ENCODE data around the gene MAPK1. TPM values are rescaled to one million over a fixed set of nuclear protein-coding genes. Genes with fewer than 3 reads are reported as not detected.
"Not testable (repeated sequence)": the region's sequence is repeated elsewhere in the genome, so short reads cannot be mapped to it uniquely, and the experiment has no call there.

MAPK1 gene
- total RNA-seq, 4 donors from 2014 or later: 36.0 to 57.6 (median 45.0) TPM

DNA sequence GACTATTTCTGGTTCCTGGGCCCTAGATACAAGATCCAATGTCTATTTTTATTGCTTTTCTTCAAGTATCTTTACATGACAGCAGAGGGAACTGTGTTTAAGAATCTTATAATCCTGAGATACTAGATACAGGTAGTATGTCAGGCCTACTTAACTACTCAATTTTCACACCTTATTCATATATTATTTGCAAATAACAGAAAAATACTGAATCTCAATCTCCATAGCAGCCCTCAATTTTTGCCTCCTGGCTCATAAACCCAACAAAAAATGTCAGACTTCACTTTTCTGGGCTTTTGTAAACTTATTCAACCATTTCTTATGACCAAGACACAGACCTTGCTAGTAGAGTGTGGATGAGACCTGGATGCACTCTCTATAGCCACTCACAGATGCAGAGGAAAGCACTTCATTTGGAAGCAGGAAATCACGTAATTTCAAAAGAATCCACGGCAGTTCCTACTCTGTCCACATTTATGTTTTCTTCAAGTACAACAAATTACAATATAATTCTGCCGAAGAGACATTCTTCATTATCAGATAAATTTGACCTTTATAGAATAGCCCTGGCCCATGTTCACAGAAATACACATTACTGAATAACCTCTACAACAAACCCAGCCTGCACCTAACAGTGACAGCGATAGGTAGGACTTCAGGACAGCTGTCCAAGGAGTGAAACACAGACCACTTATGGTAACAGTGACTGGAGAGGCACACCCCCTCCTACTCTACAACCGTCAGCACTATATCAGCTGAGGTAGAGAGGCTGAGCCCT is 69.8 kb downstream of the MAPK1 start:
- Histone ChIP-seq H3K27me3 (no peaks in the 10 kb centered on the region), H3K36me3 (peaks cover 20 to 98% (median 21%) of the 10 kb centered on the region in 3 donors), H3K4me1 (peaks cover 0 to 7% (median 0%) of the 10 kb centered on the region in 3 donors), H3K4me3 (no peak overlapping the region), H3K9me3 (no peaks in the 10 kb centered on the region), H3K27ac (peak overlapping the region in 1 of 4 donors; percentile 27)
- TF ChIP-seq POLR2A (IDR thresholded peaks at IDR 0.05): no peak
- TF ChIP-seq, protein P1, sequence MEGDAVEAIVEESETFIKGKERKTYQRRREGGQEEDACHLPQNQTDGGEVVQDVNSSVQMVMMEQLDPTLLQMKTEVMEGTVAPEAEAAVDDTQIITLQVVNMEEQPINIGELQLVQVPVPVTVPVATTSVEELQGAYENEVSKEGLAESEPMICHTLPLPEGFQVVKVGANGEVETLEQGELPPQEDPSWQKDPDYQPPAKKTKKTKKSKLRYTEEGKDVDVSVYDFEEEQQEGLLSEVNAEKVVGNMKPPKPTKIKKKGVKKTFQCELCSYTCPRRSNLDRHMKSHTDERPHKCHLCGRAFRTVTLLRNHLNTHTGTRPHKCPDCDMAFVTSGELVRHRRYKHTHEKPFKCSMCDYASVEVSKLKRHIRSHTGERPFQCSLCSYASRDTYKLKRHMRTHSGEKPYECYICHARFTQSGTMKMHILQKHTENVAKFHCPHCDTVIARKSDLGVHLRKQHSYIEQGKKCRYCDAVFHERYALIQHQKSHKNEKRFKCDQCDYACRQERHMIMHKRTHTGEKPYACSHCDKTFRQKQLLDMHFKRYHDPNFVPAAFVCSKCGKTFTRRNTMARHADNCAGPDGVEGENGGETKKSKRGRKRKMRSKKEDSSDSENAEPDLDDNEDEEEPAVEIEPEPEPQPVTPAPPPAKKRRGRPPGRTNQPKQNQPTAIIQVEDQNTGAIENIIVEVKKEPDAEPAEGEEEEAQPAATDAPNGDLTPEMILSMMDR (IDR thresholded peaks at IDR 0.05): no peak
- DNase-seq: no peak
- intact Hi-C loops (cut with DNase I): no loop called here
- WGBS, 2 donors: 73 to 88% methylated on average over 4 to 5 of the region's 5 CpGs

DNA sequence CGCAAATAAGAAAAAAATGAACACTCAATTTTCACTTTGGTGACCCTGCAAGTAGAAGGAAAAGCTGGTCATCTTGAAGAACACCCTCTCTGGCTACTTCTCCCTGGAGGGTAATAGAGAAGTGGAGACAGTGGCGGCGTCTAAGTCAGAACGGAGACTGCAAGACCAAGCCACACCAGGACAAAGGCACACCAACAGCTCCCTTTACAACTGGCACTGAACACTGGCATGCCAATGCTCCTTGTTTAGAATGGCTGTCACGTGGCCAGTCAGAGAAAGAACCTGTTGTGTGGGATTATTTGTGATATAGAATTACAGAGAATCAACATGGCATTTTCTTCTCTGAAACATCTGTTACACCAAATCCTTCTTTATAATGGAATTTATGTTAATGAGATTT is 70.6 kb downstream of the MAPK1 start:
- WGBS, 2 donors: 70 to 87% methylated on average over 4 of the region's 5 CpGs
- Histone ChIP-seq H3K4me1 (peaks cover 0 to 15% (median 6%) of the 10 kb centered on the region in 3 donors), H3K27me3 (no peaks in the 10 kb centered on the region), H3K27ac (no peak overlapping the region), H3K4me3 (no peak overlapping the region), H3K9me3 (no peaks in the 10 kb centered on the region), H3K36me3 (peaks cover 18 to 92% (median 20%) of the 10 kb centered on the region in 3 donors)
- intact Hi-C loops (cut with DNase I): no loop called here
- DNase-seq: no peak
- TF ChIP-seq POLR2A (IDR thresholded peaks at IDR 0.05): no peak
- TF ChIP-seq, protein P1 (IDR thresholded peaks at IDR 0.05): no peak

DNA sequence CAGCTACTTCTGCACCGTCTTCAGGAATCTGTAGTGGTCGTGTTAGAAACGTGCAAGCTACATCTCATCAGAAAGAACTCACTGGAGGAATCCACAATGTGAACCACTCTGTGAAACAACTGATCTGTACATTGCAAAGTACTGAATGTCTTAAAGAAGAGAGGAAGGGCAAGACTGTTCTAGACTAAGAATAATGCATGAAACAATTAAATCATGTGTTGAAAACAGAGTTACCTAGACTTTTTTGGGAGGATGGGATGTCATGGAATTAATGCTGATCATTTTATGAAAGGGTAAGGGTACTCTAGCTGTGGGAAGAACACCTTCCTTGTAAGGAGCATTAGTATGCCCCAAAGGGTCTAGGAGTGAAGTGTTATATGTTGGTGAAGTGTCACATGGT is 71.2 kb downstream of the MAPK1 start:
- 61 to 77% methylated on average over 3 of the region's 3 CpGs for WGBS, 2 donors
- TF ChIP-seq POLR2A (IDR thresholded peaks at IDR 0.05): no peak
- TF ChIP-seq, protein P1 (IDR thresholded peaks at IDR 0.05): no peak
- Histone ChIP-seq H3K27me3 (no peaks in the 10 kb centered on the region), H3K36me3 (peaks cover 18 to 92% (median 20%) of the 10 kb centered on the region in 3 donors), H3K4me1 (peaks cover 0 to 20% (median 6%) of the 10 kb centered on the region in 3 donors), H3K9me3 (no peaks in the 10 kb centered on the region), H3K4me3 (no peak overlapping the region), H3K27ac (no peak overlapping the region)
- intact Hi-C loops (cut with DNase I): no loop called here
- DNase-seq: no peak

DNA sequence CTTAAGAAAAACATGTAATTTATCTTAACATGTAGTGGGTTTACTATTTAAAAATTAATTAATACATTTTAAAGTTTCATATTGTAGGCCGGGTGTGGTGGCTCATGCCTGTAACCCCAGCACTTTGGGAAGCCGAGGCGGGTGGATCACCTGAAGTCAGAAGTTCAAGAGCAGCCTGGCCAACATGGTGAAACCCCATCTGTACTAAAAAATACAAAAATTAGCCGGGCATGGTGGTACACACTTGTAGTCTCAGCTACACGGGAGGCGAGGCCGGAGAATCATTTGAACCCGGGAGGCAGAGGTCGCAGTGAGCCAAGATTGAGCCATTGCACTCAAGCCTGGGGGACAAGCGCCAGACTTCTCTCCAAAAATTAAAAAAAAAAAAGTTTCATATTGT is 73.7 kb downstream of the MAPK1 start:
- DNase-seq; H3K9me3 ChIP-seq; H3K4me3 ChIP-seq; H3K27ac ChIP-seq; H3K27me3 ChIP-seq; intact Hi-C loops (cut with DNase I): not testable (repeated sequence)
- WGBS, 2 donors: 92 to 97% methylated on average over 10 of the region's 10 CpGs
- H3K4me1 ChIP-seq: peaks cover 0 to 20% (median 6%) of the 10 kb centered on the region in 3 donors
- H3K36me3 ChIP-seq: peaks cover 9 to 90% (median 11%) of the 10 kb centered on the region in 3 donors

DNA sequence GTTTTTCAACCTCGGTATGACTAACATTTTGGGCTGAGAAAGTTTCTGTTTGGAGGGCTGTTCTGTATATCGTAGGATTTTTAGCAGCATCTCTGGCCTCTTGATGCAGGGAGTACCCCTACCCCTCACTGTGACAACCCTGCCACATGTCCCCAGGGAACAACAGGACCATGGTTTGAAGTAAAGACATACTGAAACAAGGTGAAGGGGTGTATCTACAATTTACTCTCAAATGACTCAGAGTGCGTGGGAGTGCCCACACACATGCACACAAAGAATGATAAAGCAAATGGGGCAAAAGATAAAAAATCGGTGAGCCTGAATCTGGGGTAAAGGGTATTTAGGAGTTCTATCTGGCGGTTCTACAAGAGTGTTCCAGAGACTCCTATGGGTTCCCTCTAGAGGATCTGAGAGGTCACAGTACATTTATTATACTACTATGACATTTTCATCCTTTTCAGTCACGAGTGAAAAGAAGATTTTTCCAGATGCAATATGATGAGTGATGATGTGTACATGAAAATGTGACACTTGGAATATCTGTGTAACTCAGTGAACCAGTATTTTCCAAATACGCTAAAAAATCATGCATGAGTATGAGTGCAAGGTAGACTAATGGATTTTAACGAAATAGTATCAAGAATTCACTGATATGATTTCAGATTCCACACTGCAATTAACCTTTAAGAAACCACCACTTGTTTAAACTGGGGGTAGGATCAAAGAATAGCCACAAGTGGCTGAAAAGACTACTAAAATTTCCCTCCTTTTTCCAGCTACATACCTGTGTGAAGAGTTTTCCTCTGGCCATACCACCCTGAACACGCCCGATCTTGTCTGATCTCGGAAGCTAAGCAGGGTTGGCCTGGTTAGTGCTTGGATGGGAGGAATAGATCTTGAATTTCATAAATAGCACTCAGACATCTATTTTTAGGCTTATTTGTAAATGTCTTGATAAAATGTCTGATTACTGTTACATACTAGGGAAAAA is 75.5 kb downstream of the MAPK1 start:
- Histone ChIP-seq H3K27ac (no peak overlapping the region), H3K27me3 (no peaks in the 10 kb centered on the region), H3K9me3 (no peaks in the 10 kb centered on the region), H3K36me3 (peaks cover 0 to 90% (median 5%) of the 10 kb centered on the region in 3 donors), H3K4me1 (peaks cover 0 to 12% (median 6%) of the 10 kb centered on the region in 3 donors), H3K4me3 (no peak overlapping the region)
- DNase-seq: no peak
- intact Hi-C loops (cut with DNase I): no loop called here
- 51 to 65% methylated on average over 11 of the region's 11 CpGs for WGBS, 2 donors
- TF ChIP-seq POLR2A (IDR thresholded peaks at IDR 0.05): no peak
- TF ChIP-seq, protein P1 (IDR thresholded peaks at IDR 0.05): no peak

DNA sequence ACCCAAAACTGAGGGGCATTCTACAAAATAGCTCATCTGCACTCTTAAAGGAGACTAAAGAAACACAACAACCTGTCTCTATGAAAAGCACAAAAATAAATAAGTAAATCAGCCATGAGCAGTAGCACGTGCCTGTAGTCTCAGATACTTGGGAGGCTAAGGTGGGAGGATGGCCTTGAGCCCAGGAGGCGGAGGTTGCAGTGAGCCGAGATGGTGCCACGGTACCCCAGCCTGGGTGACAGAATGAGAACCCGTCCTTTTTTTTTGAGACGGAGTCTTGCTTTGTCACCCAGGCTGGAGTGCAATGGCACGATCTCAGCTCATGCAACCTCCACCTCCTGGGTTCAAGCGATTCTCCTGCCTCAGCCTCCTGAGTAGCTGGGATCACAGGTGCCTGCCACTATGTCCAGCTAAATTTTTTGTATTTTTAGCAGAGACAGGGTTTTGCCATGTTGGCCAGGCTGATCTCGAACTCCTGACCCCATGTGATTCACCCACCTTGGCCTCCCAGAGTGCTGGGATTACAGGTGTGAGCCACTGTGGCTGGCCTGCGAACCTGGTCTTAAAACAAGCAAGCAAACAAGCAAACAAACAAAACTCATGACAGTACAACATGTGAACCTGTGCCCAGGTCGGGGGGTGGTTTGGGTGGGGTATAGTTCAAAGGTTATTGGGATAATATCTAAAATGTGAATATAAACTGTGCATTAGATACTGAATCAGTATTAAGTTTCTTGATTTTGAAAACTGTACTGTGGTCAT is 76.4 kb downstream of the MAPK1 start:
- Histone ChIP-seq H3K4me1 (peaks cover 0 to 12% (median 6%) of the 10 kb centered on the region in 3 donors), H3K36me3 (peaks cover 0 to 89% (median 5%) of the 10 kb centered on the region in 3 donors)
- H3K9me3 ChIP-seq; H3K27me3 ChIP-seq; H3K4me3 ChIP-seq; intact Hi-C loops (cut with DNase I); DNase-seq; H3K27ac ChIP-seq: not testable (repeated sequence)
- WGBS, 2 donors: 85 to 94% methylated on average over 9 to 11 of the region's 11 CpGs

All from esophagus squamous epithelium (tissue), 5 donors.